GM19193 (cell line): ENCODE measurements around the gene RUFY2.

ENCODE experiments used
- POLR2A ChIP-seq: IDR thresholded peaks from 4 replicates; pipeline ENCODE4 v1.6.1; 2011; ENCODE audit not compliant: insufficient read depth, insufficient read length; ENCODE audit errors: extremely low read depth

RUFY2 gene

DNA sequence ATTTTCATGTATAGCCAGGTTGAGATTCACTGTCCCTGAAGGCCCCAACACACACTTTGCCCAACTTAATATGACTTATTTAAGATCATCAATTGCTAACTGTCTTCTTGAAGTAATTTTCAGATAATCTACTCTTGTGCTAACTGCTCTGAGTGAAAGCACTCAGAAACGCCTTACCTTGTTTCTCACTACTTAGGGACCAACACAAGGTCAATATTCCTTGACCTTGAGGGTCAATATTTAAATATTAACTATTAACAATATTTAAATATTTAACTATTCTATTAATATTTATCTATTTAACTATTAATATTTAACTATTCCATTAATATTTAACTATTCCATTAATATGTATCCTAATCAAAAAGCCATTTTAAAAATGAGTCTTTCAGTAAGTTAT, 101.2 kb downstream of the RUFY2 start:
- TF ChIP-seq POLR2A, result no peak

DNA sequence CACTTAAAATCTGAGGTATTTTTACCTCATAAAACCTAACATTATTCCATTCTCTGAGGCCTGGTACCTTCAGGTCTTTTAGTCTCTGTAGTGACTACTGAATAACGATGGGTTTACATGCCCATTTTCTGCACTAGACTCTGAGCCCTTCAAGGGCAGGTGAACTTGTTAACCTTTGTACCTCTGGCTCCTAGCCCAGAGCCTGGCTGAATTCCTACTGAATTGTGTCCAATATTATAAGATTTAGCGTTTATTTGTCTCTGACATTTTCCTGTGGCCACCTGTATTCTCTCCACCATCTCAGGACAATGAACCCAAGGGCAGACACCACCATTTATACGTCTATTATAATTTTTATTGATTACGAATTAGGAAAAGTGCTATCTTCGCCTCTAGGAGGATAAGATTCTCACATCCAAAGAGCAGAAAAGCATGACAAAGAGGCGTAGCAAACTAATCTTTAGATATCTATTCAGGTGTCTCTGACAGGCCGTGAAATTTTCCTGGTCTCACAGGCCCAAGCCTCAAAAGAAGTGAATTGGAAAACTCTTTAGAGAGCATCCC, 103.1 kb downstream of the RUFY2 start:
- TF ChIP-seq POLR2A, result no peak

DNA sequence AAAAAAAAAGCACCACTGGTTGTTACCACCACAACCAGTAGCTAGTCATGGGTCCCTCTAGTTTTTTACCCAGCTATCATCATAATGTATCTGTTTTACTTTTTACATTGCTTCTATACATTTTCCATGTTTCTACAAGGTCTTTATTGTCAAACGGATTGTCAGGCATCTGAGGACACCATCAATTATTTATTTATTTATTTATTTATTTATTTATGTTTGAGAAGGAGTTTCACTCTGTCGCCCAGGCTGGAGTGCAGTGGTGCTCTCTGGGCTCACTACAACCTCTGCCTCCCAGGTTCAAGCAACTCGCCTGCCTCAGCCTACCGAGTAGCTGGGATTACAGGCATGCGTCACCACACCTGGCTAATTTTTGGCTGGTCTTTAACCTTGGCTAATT, 104.2 kb downstream of the RUFY2 start:
- no peak for TF ChIP-seq POLR2A

DNA sequence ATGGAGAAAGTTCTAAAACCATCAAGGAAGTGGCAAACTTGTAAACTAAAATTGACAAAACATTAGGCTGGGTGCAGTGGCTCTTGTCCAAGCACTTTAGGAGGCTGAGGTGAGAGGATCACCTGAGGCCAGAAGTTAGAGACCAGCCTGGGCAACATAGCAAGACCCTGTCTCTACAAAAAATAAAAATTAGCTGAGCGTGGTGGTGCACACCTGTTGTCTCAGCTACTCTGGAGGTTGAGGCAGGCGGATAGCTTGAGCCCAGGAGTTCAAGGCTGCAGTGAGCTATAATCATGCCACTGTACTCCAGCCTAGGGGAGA, 104.6 kb downstream of the RUFY2 start:
- TF ChIP-seq POLR2A, result no peak

DNA sequence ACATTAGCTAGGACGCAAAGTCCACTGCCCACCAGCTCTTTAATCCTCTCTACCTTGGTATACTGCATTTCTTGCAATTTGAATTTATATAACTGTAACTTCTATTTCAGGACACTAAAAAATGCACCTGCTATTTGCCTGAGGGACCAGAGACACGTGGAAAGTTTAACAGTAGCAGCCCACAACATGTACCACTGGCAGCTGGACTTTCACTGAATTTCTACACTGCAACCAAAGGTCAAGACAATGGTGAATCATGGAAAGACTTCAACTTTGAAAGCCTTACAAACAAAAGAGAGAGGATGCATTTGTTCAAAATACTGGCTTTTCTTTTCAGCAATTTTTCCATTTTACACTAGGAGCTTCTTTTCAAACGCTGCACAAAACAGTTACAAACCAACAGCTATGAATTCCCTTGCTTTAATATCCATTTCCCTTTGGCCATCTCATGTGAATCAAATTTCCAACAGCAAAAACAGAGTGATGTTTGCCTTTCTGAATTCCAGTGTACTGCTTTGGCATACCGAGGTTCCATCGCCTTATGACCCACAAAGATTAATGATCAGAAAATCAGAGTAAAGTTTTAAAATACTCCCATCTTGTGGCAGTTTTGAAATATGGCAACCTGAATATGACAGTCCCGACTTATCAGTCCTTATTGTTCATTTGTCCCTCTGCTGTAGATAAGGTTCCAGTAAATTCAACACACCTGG, 105.1 kb downstream of the RUFY2 start:
- TF ChIP-seq POLR2A, result no peak

DNA sequence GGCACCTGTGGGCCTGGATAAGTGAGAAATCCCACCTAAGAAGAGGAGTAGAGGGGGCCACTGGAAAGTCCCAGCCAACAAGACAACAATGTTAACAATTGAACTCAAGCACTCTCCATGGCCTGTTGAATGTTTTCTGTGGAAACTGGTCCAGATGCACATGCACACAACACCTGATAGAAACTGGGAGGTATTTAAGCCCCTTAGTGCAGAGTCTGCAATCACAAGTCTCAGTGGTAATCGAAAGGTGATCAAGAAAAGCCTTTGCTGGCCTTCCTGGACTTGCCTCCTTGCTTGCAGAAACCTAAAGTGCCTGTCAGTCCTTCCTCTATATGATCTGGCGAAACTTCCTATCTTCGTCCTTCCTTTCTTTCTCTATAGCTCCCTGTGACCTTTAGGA, 105.8 kb downstream of the RUFY2 start:
- TF ChIP-seq POLR2A, result no peak

DNA sequence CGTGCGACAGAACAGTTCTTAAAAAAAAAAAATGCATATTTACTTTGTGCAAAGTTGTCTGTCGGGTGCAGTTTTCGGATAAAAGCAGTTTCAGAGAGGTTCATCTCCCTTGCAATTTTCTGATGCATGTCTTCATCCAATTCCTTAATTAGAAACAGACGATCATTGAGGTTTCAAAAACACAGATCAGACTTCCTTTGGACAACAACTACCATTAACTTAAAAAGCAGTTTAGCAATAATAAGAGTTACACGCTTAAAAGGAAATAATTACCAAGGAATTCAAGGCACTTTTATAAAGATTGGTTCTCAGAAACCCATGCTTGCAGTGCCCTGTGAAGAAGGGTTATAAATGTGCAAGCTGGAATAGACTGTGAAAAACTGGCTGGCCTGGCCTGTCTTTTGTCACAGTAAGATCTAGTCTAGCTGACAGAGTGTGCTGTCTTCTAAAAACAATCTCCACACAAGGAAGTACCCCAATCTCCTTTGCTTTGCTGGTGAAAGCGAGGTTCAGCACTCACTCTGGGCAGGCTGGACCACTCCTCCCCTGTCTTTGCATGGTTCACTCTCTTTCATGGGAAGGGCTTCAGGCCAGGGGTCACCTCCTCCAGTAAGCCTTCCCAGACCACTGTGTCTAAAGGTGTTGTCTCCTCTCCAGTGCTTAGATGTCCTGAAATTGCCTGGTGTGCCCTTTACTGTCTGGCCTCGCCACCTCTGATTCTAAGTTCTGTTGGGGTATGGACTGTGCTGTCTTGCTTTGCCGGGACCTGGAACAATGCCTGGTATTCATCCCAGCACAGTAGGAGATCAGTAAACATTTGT, 110.0 kb downstream of the RUFY2 start:
- TF ChIP-seq POLR2A, result no peak
